Endothelial cell of umbilical vein (primary cell): ENCODE measurements around the gene TBC1D10B. TPM values are rescaled to one million over a fixed set of nuclear protein-coding genes. Genes with fewer than 3 reads are reported as not detected.

Experiments used
- BruUV-seq: library from RNA; stranded (reverse); fragments of 400-500 nt; replicated peaks from 2 replicates; lab custom pipeline; 2021; lab: Mats Ljungman, UMichigan
- CTCF ChIA-PET: fragments of 300-600, 350-600 bp; sonication (Branson Sonifier 250); formaldehyde crosslinking; loops from one replicate; lab custom pipeline; 2021; ENCODE audit warnings: antibody characterized with exemption, inconsistent platforms; lab: Charles Lee
- POLR2A ChIA-PET: fragments of 300-600, 350-600 bp; sonication (Branson Sonifier 250); formaldehyde crosslinking; loops from one replicate; lab custom pipeline; 2021; ENCODE audit warnings: antibody characterized with exemption, inconsistent platforms; lab: Charles Lee
- DNase-seq: peaks from one replicate; pipeline ENCODE4 v3.0.0-alpha.2; 2011; ENCODE audit warnings: low read depth, low spot score
- FAIRE-seq: peaks from 2 replicates; lab custom pipeline; 2011; peaks lifted over from hg19 to GRCh38; lab: Jason Lieb, UNC
- H2AFZ ChIP-seq: 2 replicates; pipeline ENCODE4 v1.6.0; 2012; ENCODE audit warnings: low read depth, low read length, control low read depth, inconsistent platforms
- H3K27ac ChIP-seq: 2 replicates; pipeline ENCODE4 v1.5.1; 2011; ENCODE audit warnings: low read depth, mild to moderate bottlenecking, control low read depth, low read length, moderate library complexity; ENCODE audit not compliant: insufficient read depth
- H3K27me3 ChIP-seq, 2 experiments: 2 replicates each; pipeline versions ENCODE4 v1.6.0 to v1.6.1; 2011; ENCODE audit warnings: low read length in 2 of 2, mixed read lengths in 1 of 2; ENCODE audit not compliant: control insufficient read depth in 2 of 2, insufficient read depth in 2 of 2
- H3K36me3 ChIP-seq, 2 experiments: 2 replicates in 1 of 2; 3 replicates in 1 of 2; pipeline ENCODE4 v1.5.1; 2011; ENCODE audit warnings: low read length in 2 of 2, mild to moderate bottlenecking in 1 of 2, moderate library complexity in 1 of 2; ENCODE audit not compliant: control insufficient read depth in 2 of 2, insufficient read depth in 2 of 2; ENCODE audit errors: extremely low read depth in 1 of 2
- H3K4me1 ChIP-seq: 3 replicates; pipeline ENCODE4 v1.5.1; 2011; ENCODE audit warnings: mild to moderate bottlenecking, low read length; ENCODE audit not compliant: control insufficient read depth, insufficient read depth; ENCODE audit errors: extremely low read depth
- H3K4me2 ChIP-seq: 2 replicates; pipeline ENCODE4 v1.6.1; 2011; ENCODE audit warnings: low read length, control low read depth, mixed read lengths; ENCODE audit not compliant: insufficient read depth
- H3K4me3 ChIP-seq, 3 experiments: fragments of 200-600 bp in 1 of 3; sonication (generic), shearing (Covaris generic) in 1 of 3; replicated peaks in 1 of 3; 2 replicates each; pipeline ENCODE4 v1.5.1; 2011 to 2016; ENCODE audit warnings: control low read depth in 3 of 3, low read length in 3 of 3, mild to moderate bottlenecking in 2 of 3, inconsistent platforms in 1 of 3, low read depth in 1 of 3, moderate library complexity in 1 of 3; ENCODE audit not compliant: insufficient read depth in 1 of 3
- H3K79me2 ChIP-seq: 2 replicates; pipeline ENCODE4 v1.6.0; 2012; ENCODE audit warnings: low read length, inconsistent platforms; ENCODE audit not compliant: control insufficient read depth, insufficient read depth
- H3K9ac ChIP-seq: replicated peaks from 2 replicates; pipeline ENCODE3; 2011; ENCODE audit warnings: low read length, control low read depth; ENCODE audit not compliant: insufficient read depth; ENCODE audit errors: extremely low read depth
- H3K9me1 ChIP-seq: replicated peaks from 3 replicates; pipeline ENCODE4 v1.6.0; 2011; ENCODE audit warnings: mild to moderate bottlenecking, low read length; ENCODE audit not compliant: control insufficient read depth, insufficient read depth; ENCODE audit errors: extremely low read depth
- H3K9me3 ChIP-seq: replicated peaks from 2 replicates; pipeline ENCODE4 v1.5.1; 2012; ENCODE audit warnings: low read length, inconsistent platforms; ENCODE audit not compliant: control insufficient read depth, insufficient read depth
- H4K20me1 ChIP-seq: replicated peaks from 2 replicates; pipeline ENCODE3; 2011; ENCODE audit warnings: mild to moderate bottlenecking, low read length; ENCODE audit not compliant: control insufficient read depth, insufficient read depth; ENCODE audit errors: extremely low read depth
- CTCF ChIP-seq, 2 donors: IDR thresholded peaks; 1 replicate in 1 of 2; 2 replicates in 1 of 2; pipeline ENCODE4 v1.5.1; 2011; ENCODE audit warnings: low read length in 2 of 2, mild to moderate bottlenecking in 2 of 2, moderate library complexity in 2 of 2, control low read depth in 1 of 2, inconsistent platforms in 1 of 2, low read depth in 1 of 2; ENCODE audit not compliant: insufficient read depth in 1 of 2; ENCODE audit errors: extremely low read depth in 1 of 2
- EZH2 ChIP-seq: IDR thresholded peaks from 2 replicates; pipeline ENCODE4 v1.6.1; 2012; ENCODE audit warnings: borderline replicate concordance, low read depth, mild to moderate bottlenecking, moderate library complexity, low read length, inconsistent platforms; ENCODE audit not compliant: severe bottlenecking
- FOS ChIP-seq: IDR thresholded peaks from 2 replicates; pipeline ENCODE4 v1.6.1; 2011; ENCODE audit warnings: mild to moderate bottlenecking, low read length, moderate library complexity, borderline replicate concordance; ENCODE audit not compliant: insufficient read depth
- GATA2 ChIP-seq: IDR thresholded peaks from 2 replicates; pipeline ENCODE4 v1.7.0; 2011; ENCODE audit warnings: low read depth, mild to moderate bottlenecking, moderate library complexity, mixed read lengths, low read length; ENCODE audit not compliant: insufficient read length, insufficient read depth
- JUN ChIP-seq: IDR thresholded peaks from 2 replicates; pipeline ENCODE4 v1.6.1; 2011; ENCODE audit warnings: borderline replicate concordance, low read depth; ENCODE audit not compliant: insufficient read length, insufficient read depth
- MAX ChIP-seq: IDR thresholded peaks from 2 replicates; pipeline ENCODE4 v1.6.1; 2011; ENCODE audit not compliant: insufficient read depth, insufficient read length
- MYC ChIP-seq: IDR thresholded peaks from one replicate; pipeline ENCODE4 v1.6.1; 2011; ENCODE audit warnings: mild to moderate bottlenecking, low read depth, low read length
- POLR2A ChIP-seq: IDR thresholded peaks from 2 replicates; pipeline ENCODE4 v1.6.1; 2012; ENCODE audit warnings: low read depth, mild to moderate bottlenecking, control low read depth, low read length
- POLR2AphosphoS5 ChIP-seq: IDR thresholded peaks from 2 replicates; pipeline ENCODE4 v1.6.1; 2012; ENCODE audit warnings: low read depth, mild to moderate bottlenecking, control low read depth, low read length, moderate library complexity; ENCODE audit not compliant: insufficient read depth
- dilution Hi-C: fragments of 300-500 bp; cut with MboI; formaldehyde crosslinking; loops from one replicate; pipeline ENCODE4 v1.15.0; 2019; ENCODE audit warnings: low sequenced_read_pairs; ENCODE audit not compliant: extremely low pct_ligation_motif_present
- intact Hi-C: fragments of 100-400 bp; cut with micrococcal nuclease; formaldehyde crosslinking; loops from one replicate; pipeline ENCODE4 v1.10.0; 2022
- polyA plus RNA-seq, 4 experiments: library from polyadenylated mRNA; depleted of rRNA in 3 of 4; stranded (reverse) in 3 of 4; unstranded in 1 of 4; fragments of >200 nt; gene quantifications; 2 replicates each; pipeline versions ENCODE4 v1.2.1 to v1.2.3, GENCODE V29; 2011 to 2012; ENCODE audit warnings: missing spikeins in 1 of 4
- total RNA-seq: library from RNA; stranded (reverse); gene quantifications from 2 replicates; pipeline ENCODE4 v1.2.3, GENCODE V29; 2021

TBC1D10B gene
- total and polyA plus RNA-seq, 2 donors (not counting 3 experiments of a cell fraction or from before 2014, with no cell fraction given) = 37.0 to 63.0 TPM

GRCh38 chr16:30358990-30359870, 11.1 kb downstream of the TBC1D10B start:
- Histone ChIP-seq H3K4me3 (no peak overlapping the region), H3K9me1 (no peaks in the 10 kb centered on the region), H3K9me3 (no peaks in the 10 kb centered on the region), H2AFZ (no peak overlapping the region), H3K27ac (no peak overlapping the region), H3K4me2 (no peak overlapping the region), H3K36me3 (peaks cover 0 to 27% of the 10 kb centered on the region in 2 experiments), H3K79me2 (peaks cover 33% of the 10 kb centered on the region), H3K27me3 (no peaks in the 10 kb centered on the region), H3K4me1 (peaks cover 10% of the 10 kb centered on the region), H3K9ac (no peak overlapping the region), H4K20me1 (no peaks in the 10 kb centered on the region)
- CTCF ChIA-PET = interaction anchor here (1.8 kb wide), 1 partner anchor 50 kb away, joined by 5 read pairs; no protein-coding TSS in a partner anchor
- DNase-seq = no peak
- intact Hi-C loops (no loop called here), dilution Hi-C loops (no loop called here)
- no peak for FAIRE-seq
- TF ChIP-seq MAX (no peak), POLR2A (no peak), POLR2AphosphoS5 (no peak), FOS (no peak), MYC (no peak), JUN (no peak)
- POLR2A ChIA-PET = no interaction called here
- no TSS peak for BruUV-seq

GRCh38 chr16:30358577-30358936, 11.7 kb downstream of the TBC1D10B start:
- no peak overlapping the region for H3K9ac ChIP-seq
- H3K4me1 ChIP-seq = peaks cover 14% of the 10 kb centered on the region
- H2AFZ ChIP-seq = no peak overlapping the region
- DNase-seq (no peak), FAIRE-seq (no peak)
- no peaks in the 10 kb centered on the region for H3K27me3 ChIP-seq
- H3K4me3 ChIP-seq = no peak overlapping the region
- ChIA-PET CTCF (no interaction called here), POLR2A (no interaction called here)
- H3K79me2 ChIP-seq = peaks cover 34% of the 10 kb centered on the region
- TF ChIP-seq MAX (no peak), CTCF (IDR thresholded peaks at IDR 0.05; ENCODE audit: extremely low read depth in 1 of 2, insufficient read depth in 1 of 2, low read depth in 1 of 2, low read length in 2 of 2) (no peak), JUN (no peak), GATA2 (no peak), EZH2 (no peak), POLR2AphosphoS5 (no peak)
- H4K20me1 ChIP-seq = no peaks in the 10 kb centered on the region
- H3K27ac ChIP-seq = no peak overlapping the region
- no peaks in the 10 kb centered on the region for H3K9me3 ChIP-seq
- H3K9me1 ChIP-seq = no peaks in the 10 kb centered on the region
- dilution Hi-C loops (no loop called here), intact Hi-C loops (no loop called here)
- no peak overlapping the region for H3K4me2 ChIP-seq
- no TSS peak for BruUV-seq
- peaks cover 0 to 27% of the 10 kb centered on the region in 2 experiments for H3K36me3 ChIP-seq
